Measurements from ENCODE around the gene RASGRF1. TPM values are rescaled to one million over a fixed set of nuclear protein-coding genes. Genes with fewer than 3 reads are reported as not detected.

The RASGRF1 gene
- total and polyA plus RNA-seq, 2 donors (not counting 1 experiment from before 2014, with no cell fraction given): 1.0 to 9.4 TPM

- 81% methylated on average over 7 of the region's 8 CpGs for WGBS (ENCODE audit: insufficient coverage)
These were observed 24.7 kb downstream of the RASGRF1 start for GRCh38 chr15:79065706-79066376.

GRCh38 chr15:79065361-79065705 is 25.2 kb downstream of the RASGRF1 start:
- Histone ChIP-seq H3K79me2 (ENCODE audit: control insufficient read depth, insufficient read depth, low read length) (no peaks in the 10 kb centered on the region), H2AFZ (ENCODE audit: insufficient read depth, low read depth, low read length, poor library complexity, severe bottlenecking) (no peak overlapping the region), H3K9ac (ENCODE audit: low read length) (no peak overlapping the region), H4K20me1 (ENCODE audit: control insufficient read depth, insufficient read depth, low read length, poor library complexity, severe bottlenecking) (no peaks in the 10 kb centered on the region), H3K27me3 (replicated peaks in 1 of 4; ENCODE audit: control extremely low read depth in 1 of 4, control insufficient read depth in 3 of 4, insufficient read depth in 4 of 4, low read length in 3 of 4) (no peaks in the 10 kb centered on the region), H3K4me2 (replicated peaks; ENCODE audit: low read depth, low read length, poor library complexity, severe bottlenecking) (no peak overlapping the region), H3K4me1 (ENCODE audit: control insufficient read depth in 2 of 2, insufficient read depth in 2 of 2, low read length in 2 of 2) (no peaks in the 10 kb centered on the region), H3K4me3 (ENCODE audit: control extremely low read depth in 1 of 5, extremely low read depth in 1 of 5, insufficient read depth in 1 of 5, low read depth in 2 of 5, low read length in 4 of 5) (no peak overlapping the region), H3K9me3 (ENCODE audit: control extremely low read depth in 1 of 3, control insufficient read depth in 2 of 3, insufficient read depth in 1 of 3, low read length in 2 of 3) (no peaks in the 10 kb centered on the region), H3K27ac (ENCODE audit: low read length in 2 of 2) (no peak overlapping the region), H3K36me3 (replicated peaks in 1 of 2; ENCODE audit: control extremely low read depth in 1 of 2, control insufficient read depth in 1 of 2, extremely low read depth in 1 of 2, insufficient read depth in 2 of 2, low read length in 1 of 2) (no peaks in the 10 kb centered on the region)
- POLR2A ChIA-PET: no interaction called here
- no peak overlapping the region for H3K4me3 Mint-ChIP-seq
- H3K4me1 Mint-ChIP-seq: peaks cover 2% of the 10 kb centered on the region
- TF ChIP-seq EZH2 (IDR thresholded peaks at IDR 0.05; ENCODE audit: borderline replicate concordance, insufficient read depth, low read depth, low read length, poor library complexity, severe bottlenecking) (no peak), CTCF (IDR thresholded peaks at IDR 0.05) (no peak)
- DNase-seq (no peak), ATAC-seq (ENCODE audit: low read depth) (no peak)
- no peaks in the 10 kb centered on the region for H3K9me3 Mint-ChIP-seq (ENCODE audit: insufficient read depth)
- H3K27me3 Mint-ChIP-seq: peaks cover 18% of the 10 kb centered on the region
- no peak overlapping the region for H3K27ac Mint-ChIP-seq
- CTCF ChIA-PET: no interaction called here
- 81% methylated on average over 5 of the region's 5 CpGs for WGBS (ENCODE audit: insufficient coverage)
- intact Hi-C loops (cut with micrococcal nuclease): no loop called here

More at GRCh38 chr15:79065706-79066376, 24.7 kb downstream of the RASGRF1 start:
- no peak overlapping the region for H3K4me3 ChIP-seq (ENCODE audit: control extremely low read depth in 1 of 5, extremely low read depth in 1 of 5, insufficient read depth in 1 of 5, low read depth in 2 of 5, low read length in 4 of 5)
- no peak overlapping the region for H2AFZ ChIP-seq (ENCODE audit: insufficient read depth, low read depth, low read length, poor library complexity, severe bottlenecking)
- H3K9ac ChIP-seq (ENCODE audit: low read length): no peak overlapping the region
- no peak for ATAC-seq (ENCODE audit: low read depth)
- no peaks in the 10 kb centered on the region for H4K20me1 ChIP-seq (ENCODE audit: control insufficient read depth, insufficient read depth, low read length, poor library complexity, severe bottlenecking)
- H3K4me1 Mint-ChIP-seq: peaks cover 2% of the 10 kb centered on the region
- ChIA-PET CTCF (interaction anchor here (1.3 kb wide), 1 partner anchor 119 kb away, joined by 3 read pairs; no protein-coding TSS in a partner anchor), POLR2A (no interaction called here)
- H3K79me2 ChIP-seq (ENCODE audit: control insufficient read depth, insufficient read depth, low read length): no peaks in the 10 kb centered on the region
- H3K9me3 Mint-ChIP-seq (ENCODE audit: insufficient read depth): no peaks in the 10 kb centered on the region
- no peaks in the 10 kb centered on the region for H3K36me3 ChIP-seq (replicated peaks in 1 of 2; ENCODE audit: control extremely low read depth in 1 of 2, control insufficient read depth in 1 of 2, extremely low read depth in 1 of 2, insufficient read depth in 2 of 2, low read length in 1 of 2)
- H3K4me2 ChIP-seq (replicated peaks; ENCODE audit: low read depth, low read length, poor library complexity, severe bottlenecking): no peak overlapping the region
- H3K9me3 ChIP-seq (ENCODE audit: control extremely low read depth in 1 of 3, control insufficient read depth in 2 of 3, insufficient read depth in 1 of 3, low read length in 2 of 3): no peaks in the 10 kb centered on the region
- no peak for TF ChIP-seq CTCF (IDR thresholded peaks at IDR 0.05)
- no peak for TF ChIP-seq EZH2 (IDR thresholded peaks at IDR 0.05; ENCODE audit: borderline replicate concordance, insufficient read depth, low read depth, low read length, poor library complexity, severe bottlenecking)
- no peak overlapping the region for H3K4me3 Mint-ChIP-seq
- H3K27ac ChIP-seq (ENCODE audit: low read length in 2 of 2): no peak overlapping the region
- intact Hi-C loops (cut with micrococcal nuclease): no loop called here
- H3K4me1 ChIP-seq (ENCODE audit: control insufficient read depth in 2 of 2, insufficient read depth in 2 of 2, low read length in 2 of 2): no peaks in the 10 kb centered on the region
- DNase-seq: no peak
- no peaks in the 10 kb centered on the region for H3K27me3 ChIP-seq (replicated peaks in 1 of 4; ENCODE audit: control extremely low read depth in 1 of 4, control insufficient read depth in 3 of 4, insufficient read depth in 4 of 4, low read length in 3 of 4)
- H3K27ac Mint-ChIP-seq: no peak overlapping the region
- peaks cover 16% of the 10 kb centered on the region for H3K27me3 Mint-ChIP-seq

Data from B cell (primary cell).